Ureter (tissue), 1 donor: ENCODE measurements around the gene GDE1. TPM values are rescaled to one million over a fixed set of nuclear protein-coding genes. Genes with fewer than 3 reads are reported as not detected.

Experiments
- DNase-seq: peaks from one replicate; pipeline ENCODE4 v3.0.0-alpha.2; 2020; ENCODE audit warnings: low spot score
- total RNA-seq: library from RNA; stranded (reverse); gene quantifications from one replicate; pipeline ENCODE4 v1.2.4, GENCODE V29; 2023
- donor health status: DM: yes; HTN: yes; CAD: no.

GDE1 gene
- total RNA-seq, 1 donor from 2014 or later = 80.8 TPM

- no peak for DNase-seq
Measured at GRCh38 chr16:19524356-19524615, 2.4 kb upstream of the GDE1 start.

- DNase-seq = peak; percentile 97
Measured at GRCh38 chr16:19523559-19524355, 1.9 kb upstream of the GDE1 start, which contains the start of gene CCP110. Gene CCP110, plus strand, starts transcription at chr16:19523942. Its CDS starts 3,940 bp downstream, at chr16:19527882.

- DNase-seq = no peak
Measured at GRCh38 chr16:19523184-19523558, 1.3 kb upstream of the GDE1 start.

GRCh38 chr16:19522760-19523159 lies 862 bp upstream of the GDE1 start:
- no peak for DNase-seq

- no peak for DNase-seq
Measured at GRCh38 chr16:19522397-19522732, 467 bp upstream of the GDE1 start.

- DNase-seq = no peak
Measured at GRCh38 chr16:19520861-19521331, 1.0 kb downstream of the GDE1 start.

GRCh38 chr16:19518388-19518787 lies 3.5 kb downstream of the GDE1 start:
- no peak for DNase-seq

- DNase-seq = no peak
Measured at GRCh38 chr16:19517424-19518089, 4.3 kb downstream of the GDE1 start.

- no peak for DNase-seq
Measured at GRCh38 chr16:19515757-19516156, 6.1 kb downstream of the GDE1 start.

GRCh38 chr16:19513377-19514053 lies 8.4 kb downstream of the GDE1 start:
- no peak for DNase-seq

GRCh38 chr16:19512297-19512696 lies 9.6 kb downstream of the GDE1 start:
- no peak for DNase-seq

GRCh38 chr16:19507867-19508266 lies 14.0 kb downstream of the GDE1 start:
- no peak for DNase-seq

GRCh38 chr16:19506965-19507364 lies 14.9 kb downstream of the GDE1 start:
- DNase-seq = no peak

- no peak for DNase-seq
Measured at GRCh38 chr16:19505600-19506303, 16.1 kb downstream of the GDE1 start.

- DNase-seq = no peak
Measured at GRCh38 chr16:19503461-19504075, 18.3 kb downstream of the GDE1 start.

- peak; percentile 76 for DNase-seq
Measured at GRCh38 chr16:19502395-19503131, 19.3 kb downstream of the GDE1 start.

GRCh38 chr16:19499481-19499880 lies 22.4 kb downstream of the GDE1 start:
- DNase-seq = no peak

GRCh38 chr16:19499006-19499405 lies 22.9 kb downstream of the GDE1 start:
- DNase-seq = no peak

- no peak for DNase-seq
Measured at GRCh38 chr16:19497176-19497575, 24.7 kb downstream of the GDE1 start.

GRCh38 chr16:19490619-19491018 lies 31.3 kb downstream of the GDE1 start:
- DNase-seq = no peak

GRCh38 chr16:19488213-19488640 lies 33.7 kb downstream of the GDE1 start:
- no peak for DNase-seq
